ENCODE data around the gene VEGFA. TPM values are rescaled to one million over a fixed set of nuclear protein-coding genes. Genes with fewer than 3 reads are reported as not detected.

The VEGFA gene
- total and polyA plus RNA-seq, 2 experiments from 2014 or later, result 10.7 to 241 TPM

DNA sequence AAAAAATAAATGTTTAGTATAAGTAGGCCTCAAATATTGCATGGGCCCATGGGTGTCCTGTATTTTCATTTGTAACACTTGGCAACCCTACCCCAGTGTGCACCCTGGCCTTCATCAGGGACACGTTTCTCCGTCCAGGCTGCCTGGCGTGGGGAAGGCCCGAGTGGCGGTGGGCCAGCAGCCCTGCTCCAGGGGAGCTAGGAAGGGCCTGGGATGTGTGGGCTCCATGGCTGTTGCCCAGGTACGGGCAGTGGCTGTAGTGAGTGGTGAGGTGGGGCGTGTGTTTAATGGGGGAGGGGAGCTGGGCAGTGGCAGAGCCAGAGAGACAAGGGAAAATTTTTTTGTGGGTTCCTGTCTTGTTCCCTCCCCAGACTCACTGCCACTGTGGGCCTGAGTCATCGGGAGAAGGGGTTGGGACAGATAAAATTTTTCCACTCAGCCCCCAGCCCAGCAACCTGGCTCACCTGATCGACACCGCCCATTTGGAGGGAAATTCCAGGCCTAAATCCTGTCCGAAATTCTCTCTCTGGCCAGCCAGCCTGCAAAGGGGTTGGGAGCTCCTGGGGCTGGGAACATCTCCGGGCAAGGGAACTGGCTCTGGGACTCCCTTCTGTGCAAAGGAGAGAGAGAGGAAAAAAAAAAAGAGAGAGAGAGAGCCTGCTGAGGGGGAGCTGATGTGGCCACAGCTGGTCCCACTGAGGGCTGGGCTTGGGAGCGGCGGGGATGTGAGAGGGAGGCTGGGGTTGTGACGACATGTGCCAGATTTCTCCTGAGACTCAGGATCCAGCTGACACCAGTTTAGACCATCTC is 32.5 kb upstream of the VEGFA start:
- Histone ChIP-seq H3K9me2 (ENCODE audit: insufficient read depth) (no peaks in the 10 kb centered on the region), H3F3A (ENCODE audit: insufficient read depth) (no peaks in the 10 kb centered on the region), H3K4me3 (no peak overlapping the region), H3K36me3 (ENCODE audit: low read depth) (no peaks in the 10 kb centered on the region), H3K27me3 (replicated peaks; ENCODE audit: insufficient read depth) (no peaks in the 10 kb centered on the region), H3K9ac (no peak overlapping the region), H3K79me2 (ENCODE audit: insufficient read depth) (no peaks in the 10 kb centered on the region), H3K4me1 (ENCODE audit: insufficient read depth) (no peaks in the 10 kb centered on the region), H3K27ac (no peak overlapping the region), H4K20me1 (ENCODE audit: insufficient read depth) (no peaks in the 10 kb centered on the region), H3K4me2 (ENCODE audit: unreplicated experiment) (no peak overlapping the region), H2AFZ (no peak overlapping the region), H3K9me3 (ENCODE audit: low read depth) (no peaks in the 10 kb centered on the region)
- WGBS, 2 experiments (ENCODE audit: low coverage in 1 of 2, low lambda C conversion rate in 2 of 2, missing lambda C conversion rate in 2 of 2), result 78 to 80% methylated on average over 14 to 15 of the region's 15 CpGs
- in situ Hi-C loops (cut with MboI), result no loop called here
- DNase-seq, result no peak
- TF ChIP-seq EZH2phosphoT487 (IDR thresholded peaks at IDR 0.05; ENCODE audit: insufficient read depth, low read depth) (no peak), EZH2 (IDR thresholded peaks at IDR 0.05; ENCODE audit: insufficient read depth, poor library complexity, severe bottlenecking) (no peak)

DNA sequence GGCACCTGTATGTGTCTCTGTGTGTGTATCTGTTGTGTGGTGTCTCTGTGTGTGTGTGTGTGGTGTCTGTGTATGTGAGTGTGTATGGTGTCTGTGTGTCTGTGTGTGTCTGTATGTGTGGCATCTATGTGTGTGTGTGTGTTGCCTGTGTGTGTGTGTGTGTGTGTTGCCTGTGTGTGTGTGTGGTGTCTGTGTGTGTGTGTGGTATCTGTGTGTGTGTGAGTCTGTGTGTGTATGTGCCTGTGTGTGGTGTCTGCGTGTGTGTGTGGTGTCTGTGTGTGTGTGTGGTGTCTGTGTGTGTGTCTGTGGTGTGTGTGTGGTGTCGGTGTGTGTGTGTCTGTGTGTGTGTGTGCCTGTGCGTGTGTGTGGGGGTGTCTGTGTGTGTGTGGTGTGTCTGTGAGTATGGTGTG is 31.7 kb upstream of the VEGFA start:
- H3F3A ChIP-seq (ENCODE audit: insufficient read depth), result no peaks in the 10 kb centered on the region
- H4K20me1 ChIP-seq (ENCODE audit: insufficient read depth), result no peaks in the 10 kb centered on the region
- H3K36me3 ChIP-seq (ENCODE audit: low read depth), result no peaks in the 10 kb centered on the region
- H3K79me2 ChIP-seq (ENCODE audit: insufficient read depth), result no peaks in the 10 kb centered on the region
- no peaks in the 10 kb centered on the region for H3K27me3 ChIP-seq (replicated peaks; ENCODE audit: insufficient read depth)
- in situ Hi-C loops (cut with MboI), result no loop called here
- no peak overlapping the region for H2AFZ ChIP-seq
- no peaks in the 10 kb centered on the region for H3K9me3 ChIP-seq (ENCODE audit: low read depth)
- no peaks in the 10 kb centered on the region for H3K4me1 ChIP-seq (ENCODE audit: insufficient read depth)
- no peak overlapping the region for H3K27ac ChIP-seq
- no peaks in the 10 kb centered on the region for H3K9me2 ChIP-seq (ENCODE audit: insufficient read depth)
- no peak overlapping the region for H3K4me3 ChIP-seq
- no peak for TF ChIP-seq EZH2phosphoT487 (IDR thresholded peaks at IDR 0.05; ENCODE audit: insufficient read depth, low read depth)
- no peak for TF ChIP-seq EZH2 (IDR thresholded peaks at IDR 0.05; ENCODE audit: insufficient read depth, poor library complexity, severe bottlenecking)
- no peak overlapping the region for H3K9ac ChIP-seq
- no peak overlapping the region for H3K4me2 ChIP-seq (ENCODE audit: unreplicated experiment)
- no peak for DNase-seq
- WGBS, 2 experiments (ENCODE audit: low coverage in 1 of 2, low lambda C conversion rate in 2 of 2, missing lambda C conversion rate in 2 of 2), result 65 to 86% methylated on average over 1 to 3 of the region's 3 CpGs

- Histone ChIP-seq H2AFZ (no peak overlapping the region), H3K4me3 (no peak overlapping the region), H3K27me3 (replicated peaks; ENCODE audit: insufficient read depth) (no peaks in the 10 kb centered on the region), H3K9me3 (ENCODE audit: low read depth) (no peaks in the 10 kb centered on the region), H3K4me1 (ENCODE audit: insufficient read depth) (no peaks in the 10 kb centered on the region), H4K20me1 (ENCODE audit: insufficient read depth) (no peaks in the 10 kb centered on the region), H3F3A (ENCODE audit: insufficient read depth) (no peaks in the 10 kb centered on the region), H3K4me2 (ENCODE audit: unreplicated experiment) (no peak overlapping the region), H3K36me3 (ENCODE audit: low read depth) (no peaks in the 10 kb centered on the region), H3K27ac (no peak overlapping the region), H3K9me2 (ENCODE audit: insufficient read depth) (no peaks in the 10 kb centered on the region), H3K9ac (no peak overlapping the region), H3K79me2 (ENCODE audit: insufficient read depth) (no peaks in the 10 kb centered on the region)
- DNase-seq, result no peak
- no peak for TF ChIP-seq EZH2phosphoT487 (IDR thresholded peaks at IDR 0.05; ENCODE audit: insufficient read depth, low read depth)
- no peak for TF ChIP-seq EZH2 (IDR thresholded peaks at IDR 0.05; ENCODE audit: insufficient read depth, poor library complexity, severe bottlenecking)
- WGBS, 2 experiments (ENCODE audit: low coverage in 1 of 2, low lambda C conversion rate in 2 of 2, missing lambda C conversion rate in 2 of 2), result 75 to 83% methylated on average over 11 of the region's 11 CpGs
- in situ Hi-C loops (cut with MboI), result no loop called here
Measured at GRCh38 chr6:43738877-43739641, 31.0 kb upstream of the VEGFA start.

DNA sequence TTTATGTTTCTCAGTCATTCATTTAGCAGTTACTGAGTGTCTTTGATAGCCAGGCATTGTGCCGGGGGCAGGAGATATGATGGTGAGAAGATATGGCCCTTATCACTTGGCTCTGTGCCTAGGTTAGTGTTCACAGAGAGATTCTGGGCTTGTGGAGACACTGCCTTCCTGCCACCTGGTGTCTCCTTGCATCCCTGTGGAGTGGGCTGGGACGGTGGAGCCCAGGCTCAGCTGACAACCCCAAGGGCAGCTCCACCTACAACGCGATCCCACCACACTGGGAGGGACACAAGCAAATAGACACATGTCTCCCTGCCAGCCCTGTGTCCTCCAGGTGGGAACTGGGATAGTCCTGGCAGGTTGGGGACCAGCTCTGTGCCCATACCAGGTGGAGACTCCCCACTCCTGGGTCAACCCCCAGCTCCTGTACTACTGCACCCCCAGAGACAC is 30.3 kb upstream of the VEGFA start:
- no peak for TF ChIP-seq EZH2 (IDR thresholded peaks at IDR 0.05; ENCODE audit: insufficient read depth, poor library complexity, severe bottlenecking)
- no peak overlapping the region for H3K4me2 ChIP-seq (ENCODE audit: unreplicated experiment)

More for the DNA sequence above, 30.3 kb upstream of the VEGFA start:
- Histone ChIP-seq H3F3A (ENCODE audit: insufficient read depth) (no peaks in the 10 kb centered on the region), H3K36me3 (ENCODE audit: low read depth) (no peaks in the 10 kb centered on the region), H3K27me3 (replicated peaks; ENCODE audit: insufficient read depth) (no peaks in the 10 kb centered on the region), H3K4me1 (ENCODE audit: insufficient read depth) (no peaks in the 10 kb centered on the region), H3K79me2 (ENCODE audit: insufficient read depth) (no peaks in the 10 kb centered on the region), H4K20me1 (ENCODE audit: insufficient read depth) (no peaks in the 10 kb centered on the region), H3K9ac (no peak overlapping the region), H3K9me3 (ENCODE audit: low read depth) (no peaks in the 10 kb centered on the region), H3K4me3 (no peak overlapping the region), H3K27ac (no peak overlapping the region), H3K9me2 (ENCODE audit: insufficient read depth) (no peaks in the 10 kb centered on the region), H2AFZ (no peak overlapping the region)
- WGBS, 2 experiments (ENCODE audit: low coverage in 1 of 2, low lambda C conversion rate in 2 of 2, missing lambda C conversion rate in 2 of 2), result 65 to 70% methylated on average over 4 of the region's 4 CpGs
- no peak for DNase-seq
- in situ Hi-C loops (cut with MboI), result no loop called here

Data from GM23248 (cell line).